ENCODE measurements around the gene ABHD12B.
A peak's percentile ranks its signal among the peaks of the same experiment; 100 is the strongest.

Gene ABHD12B

DNA sequence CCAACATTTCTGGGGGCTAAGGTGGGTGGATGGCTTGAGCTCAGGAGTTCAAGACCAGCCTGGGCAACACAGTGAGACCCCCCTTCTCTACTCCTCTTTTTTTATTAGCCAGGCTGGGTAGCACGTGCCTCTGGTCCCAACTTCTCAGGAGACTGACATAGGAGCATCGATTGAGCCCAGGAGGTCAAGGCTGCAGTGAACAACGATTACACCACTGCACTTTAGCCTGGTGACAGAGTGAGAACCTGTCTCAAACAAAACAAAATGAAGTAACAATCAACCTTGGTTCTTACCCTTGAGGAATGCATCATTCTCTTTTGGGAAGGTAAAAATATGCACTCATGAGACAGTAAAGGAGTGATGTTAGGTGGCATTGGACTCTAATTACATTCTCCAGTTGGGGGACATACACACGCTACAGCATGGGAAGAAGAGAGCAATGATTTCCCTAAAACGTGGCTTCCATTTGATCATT lies 37.0 kb upstream of the ABHD12B start:
- TF ChIP-seq, protein P1, sequence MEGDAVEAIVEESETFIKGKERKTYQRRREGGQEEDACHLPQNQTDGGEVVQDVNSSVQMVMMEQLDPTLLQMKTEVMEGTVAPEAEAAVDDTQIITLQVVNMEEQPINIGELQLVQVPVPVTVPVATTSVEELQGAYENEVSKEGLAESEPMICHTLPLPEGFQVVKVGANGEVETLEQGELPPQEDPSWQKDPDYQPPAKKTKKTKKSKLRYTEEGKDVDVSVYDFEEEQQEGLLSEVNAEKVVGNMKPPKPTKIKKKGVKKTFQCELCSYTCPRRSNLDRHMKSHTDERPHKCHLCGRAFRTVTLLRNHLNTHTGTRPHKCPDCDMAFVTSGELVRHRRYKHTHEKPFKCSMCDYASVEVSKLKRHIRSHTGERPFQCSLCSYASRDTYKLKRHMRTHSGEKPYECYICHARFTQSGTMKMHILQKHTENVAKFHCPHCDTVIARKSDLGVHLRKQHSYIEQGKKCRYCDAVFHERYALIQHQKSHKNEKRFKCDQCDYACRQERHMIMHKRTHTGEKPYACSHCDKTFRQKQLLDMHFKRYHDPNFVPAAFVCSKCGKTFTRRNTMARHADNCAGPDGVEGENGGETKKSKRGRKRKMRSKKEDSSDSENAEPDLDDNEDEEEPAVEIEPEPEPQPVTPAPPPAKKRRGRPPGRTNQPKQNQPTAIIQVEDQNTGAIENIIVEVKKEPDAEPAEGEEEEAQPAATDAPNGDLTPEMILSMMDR (IDR thresholded peaks at IDR 0.05; ENCODE audit: extremely low read depth, missing control alignments): no peak
- no peak for DNase-seq (ENCODE audit: low spot score)

DNA sequence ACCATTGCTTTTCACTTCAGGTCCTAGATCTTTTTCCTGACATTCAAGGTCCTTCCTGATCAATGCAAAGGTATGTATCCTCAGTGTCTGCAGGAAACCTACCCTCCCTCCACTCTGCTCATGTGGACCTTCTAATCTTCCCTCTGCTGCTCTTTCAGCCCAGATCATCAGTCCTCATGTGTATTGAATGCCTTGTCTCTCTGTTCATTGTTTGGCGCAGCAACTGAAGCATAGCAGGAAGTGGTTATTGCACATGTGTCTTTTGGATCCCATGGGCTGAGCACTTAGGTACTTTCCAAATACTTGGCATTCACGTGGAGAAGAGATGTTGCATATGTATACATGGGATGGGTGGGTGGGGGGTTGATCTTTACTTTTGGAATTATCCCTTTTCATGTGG lies 36.6 kb upstream of the ABHD12B start:
- peak; percentile 40 for DNase-seq (ENCODE audit: low spot score)
- TF ChIP-seq, protein P1 (IDR thresholded peaks at IDR 0.05; ENCODE audit: extremely low read depth, missing control alignments): no peak

DNA sequence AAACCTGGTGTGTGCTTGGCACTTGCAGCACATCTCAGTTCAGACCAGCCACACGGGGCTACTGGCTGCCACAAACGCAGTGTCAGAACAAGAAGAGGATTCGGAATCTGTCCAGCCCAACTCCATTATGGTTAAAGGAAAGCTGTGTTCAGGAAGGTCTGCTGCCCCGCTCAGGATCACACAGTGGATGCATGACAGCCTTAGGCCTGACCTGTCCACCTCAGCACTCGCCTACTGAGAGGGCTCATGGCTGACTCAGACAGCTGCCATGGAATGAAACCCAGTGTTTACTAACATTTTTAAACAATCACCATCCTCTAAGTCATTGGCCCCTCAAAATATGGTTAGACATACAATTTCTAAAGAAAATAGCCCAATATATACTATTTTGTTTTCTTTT lies 35.3 kb upstream of the ABHD12B start:
- no peak for DNase-seq (ENCODE audit: low spot score)

DNA sequence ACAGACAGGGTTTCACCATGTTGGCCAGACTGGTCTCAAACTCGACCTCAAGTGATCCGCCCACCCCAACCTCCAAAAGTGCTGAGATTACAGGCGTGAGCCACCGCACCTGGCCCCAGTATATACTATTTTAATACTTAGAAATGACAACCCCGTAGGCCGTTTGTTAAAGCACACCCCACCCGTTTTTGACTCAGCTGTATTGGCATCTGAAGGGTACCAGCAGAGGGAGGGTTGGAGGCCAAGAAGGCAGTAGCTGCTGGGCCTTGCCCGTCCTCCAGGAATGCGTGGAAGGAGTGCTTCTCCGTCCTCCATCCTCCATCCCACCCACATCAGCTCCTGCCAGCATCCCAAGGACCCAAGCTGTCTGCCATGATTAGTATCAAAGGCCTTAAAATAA lies 34.6 kb upstream of the ABHD12B start:
- no peak for DNase-seq (ENCODE audit: low spot score)
- TF ChIP-seq, protein P1 (IDR thresholded peaks at IDR 0.05; ENCODE audit: extremely low read depth, missing control alignments): no peak

More for the DNA sequence above, 35.3 kb upstream of the ABHD12B start:
- TF ChIP-seq, protein P1 (IDR thresholded peaks at IDR 0.05; ENCODE audit: extremely low read depth, missing control alignments): no peak

DNA sequence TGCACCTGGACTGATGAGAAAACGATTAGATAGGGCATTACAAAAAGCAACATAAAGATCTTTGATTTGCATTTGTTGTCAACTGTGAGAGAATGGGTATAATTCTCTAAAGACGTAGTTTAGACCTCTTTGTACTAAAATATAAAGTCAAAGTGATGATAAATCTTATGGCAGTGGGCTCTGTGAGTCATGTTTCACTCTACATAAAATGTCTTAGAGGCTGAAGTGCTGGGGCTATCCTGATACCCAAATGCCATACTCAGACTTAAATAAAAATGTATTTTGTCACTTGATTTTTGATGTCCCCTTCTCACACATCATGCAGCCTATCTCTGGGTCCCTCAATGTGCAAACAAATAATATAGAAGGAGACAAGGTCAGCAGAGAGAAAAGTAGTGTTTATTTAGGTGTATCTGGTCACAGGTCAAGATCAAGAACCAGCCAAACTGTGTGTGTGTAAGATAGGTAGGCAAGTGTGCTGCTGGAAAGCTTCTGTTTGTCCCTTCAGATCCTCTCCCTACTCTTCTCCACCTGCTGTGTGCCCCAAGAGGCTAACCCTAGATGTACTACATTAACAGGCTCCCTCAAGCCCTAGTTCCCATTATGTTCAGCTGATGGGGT lies 33.9 kb upstream of the ABHD12B start:
- DNase-seq (ENCODE audit: low spot score): no peak
- TF ChIP-seq, protein P1 (IDR thresholded peaks at IDR 0.05; ENCODE audit: extremely low read depth, missing control alignments): no peak

DNA sequence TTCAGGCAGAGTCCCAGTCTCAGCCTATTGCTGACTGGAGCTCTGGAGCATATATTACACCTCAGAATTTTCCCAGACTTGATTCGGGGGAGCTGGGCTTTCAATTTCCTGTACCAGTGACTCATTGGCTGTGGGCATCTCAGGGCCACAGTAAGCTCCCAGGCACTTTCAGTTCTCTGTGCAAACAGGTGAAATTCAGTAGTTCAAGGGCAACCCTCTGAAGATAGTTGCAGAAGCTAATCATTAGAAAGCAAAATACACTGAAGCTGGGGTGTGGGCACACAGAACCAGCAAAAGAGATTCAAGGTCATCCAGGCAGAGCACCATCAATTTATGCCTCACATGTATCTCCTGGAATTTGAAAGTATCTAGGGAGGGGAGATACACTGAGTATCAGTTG lies 32.8 kb upstream of the ABHD12B start:
- TF ChIP-seq, protein P1 (IDR thresholded peaks at IDR 0.05; ENCODE audit: extremely low read depth, missing control alignments): no peak
- DNase-seq (ENCODE audit: low spot score): no peak

DNA sequence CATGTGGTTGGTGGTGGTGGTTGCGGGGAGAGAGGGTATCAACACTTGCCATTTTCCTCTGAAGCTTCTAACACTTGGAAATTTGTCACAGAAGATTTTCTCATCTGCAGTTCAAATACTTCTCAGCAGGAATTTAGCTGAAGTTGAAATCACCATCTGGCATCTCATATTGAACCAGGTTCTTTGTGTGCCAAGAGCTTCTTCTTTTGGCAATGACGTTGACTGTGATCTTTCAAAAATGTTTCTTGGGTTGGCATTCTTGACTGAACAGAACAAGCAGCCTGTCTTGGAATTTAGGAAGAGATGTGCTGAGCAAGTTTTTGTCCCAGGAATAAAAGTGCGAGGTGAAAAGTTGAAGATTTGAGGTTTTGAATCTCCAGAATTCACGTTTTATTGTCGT lies 32.2 kb upstream of the ABHD12B start:
- no peak for DNase-seq (ENCODE audit: low spot score)
- TF ChIP-seq, protein P1 (IDR thresholded peaks at IDR 0.05; ENCODE audit: extremely low read depth, missing control alignments): no peak
